Islet of Langerhans (tissue), 1 donor: ENCODE measurements around the gene UAP1L1.

Source experiments
- FAIRE-seq: peaks from one replicate; lab custom pipeline; 2011; peaks lifted over from hg19 to GRCh38; lab: Jason Lieb, UNC

Gene UAP1L1

GRCh38 chr9:137042751-137043727 lies 34.3 kb upstream of the UAP1L1 start:
- no peak for FAIRE-seq

GRCh38 chr9:137044037-137044436 lies 33.3 kb upstream of the UAP1L1 start:
- FAIRE-seq, result no peak

- no peak for FAIRE-seq
Observed at GRCh38 chr9:137044502-137045177, 32.7 kb upstream of the UAP1L1 start.

- FAIRE-seq, result no peak
Observed at GRCh38 chr9:137045294-137046087, 31.8 kb upstream of the UAP1L1 start.

GRCh38 chr9:137046088-137046787 lies 31.1 kb upstream of the UAP1L1 start, which contains the start of gene NPDC1:
NPDC1 (minus strand) TSS chr9:137046177; CDS start chr9:137045989, 188 bp downstream.
- no peak for FAIRE-seq

GRCh38 chr9:137048655-137049543 lies 28.4 kb upstream of the UAP1L1 start:
- no peak for FAIRE-seq

- FAIRE-seq, result no peak
Observed at GRCh38 chr9:137049544-137050449, 27.5 kb upstream of the UAP1L1 start.

GRCh38 chr9:137050570-137050969 lies 26.7 kb upstream of the UAP1L1 start:
- no peak for FAIRE-seq

GRCh38 chr9:137051145-137051724 lies 26.1 kb upstream of the UAP1L1 start:
- no peak for FAIRE-seq

- no peak for FAIRE-seq
Observed at GRCh38 chr9:137052293-137052692, 25.0 kb upstream of the UAP1L1 start.

- FAIRE-seq, result no peak
Observed at GRCh38 chr9:137052998-137053943, 24.0 kb upstream of the UAP1L1 start.

- no peak for FAIRE-seq
Observed at GRCh38 chr9:137053944-137054931, 23.1 kb upstream of the UAP1L1 start, which contains the start of gene ENTPD2. ENTPD2 (minus strand) TSS chr9:137054061; CDS start chr9:137053997, 64 bp downstream.

GRCh38 chr9:137054932-137055384 lies 22.4 kb upstream of the UAP1L1 start:
- FAIRE-seq, result no peak

GRCh38 chr9:137055385-137056364 lies 21.6 kb upstream of the UAP1L1 start:
- no peak for FAIRE-seq

GRCh38 chr9:137056739-137057415 lies 20.4 kb upstream of the UAP1L1 start:
- no peak for FAIRE-seq
